ENCODE data around the gene GPR150.

Gene GPR150

GRCh38 chr5:95668216-95668615 lies 48.3 kb downstream of the GPR150 start:
- TF ChIP-seq CTCF (IDR thresholded peaks at IDR 0.05; ENCODE audit: low read length) (no peak), EZH2 (IDR thresholded peaks at IDR 0.05; ENCODE audit: borderline replicate concordance, low read length) (no peak)
- Histone ChIP-seq H3K4me1 (ENCODE audit: insufficient read depth, low read length, severe bottlenecking) (no peaks in the 10 kb centered on the region), H2AFZ (ENCODE audit: low read length) (no peak overlapping the region), H4K20me1 (ENCODE audit: insufficient read depth, low read length) (no peaks in the 10 kb centered on the region), H3K27me3 (ENCODE audit: insufficient read depth, low read length) (no peaks in the 10 kb centered on the region), H3K4me2 (ENCODE audit: low read length) (no peak overlapping the region), H3K27ac (ENCODE audit: low read depth, low read length, poor library complexity, severe bottlenecking) (no peak overlapping the region), H3K36me3 (ENCODE audit: insufficient read depth, low read length) (no peaks in the 10 kb centered on the region), H3K9me3 (ENCODE audit: low read length) (no peaks in the 10 kb centered on the region), H3K4me3 (ENCODE audit: low read depth, low read length, poor library complexity, severe bottlenecking) (no peak overlapping the region), H3K9me2 (ENCODE audit: low read depth, low read length) (no peaks in the 10 kb centered on the region), H3F3A (ENCODE audit: insufficient read depth, low read length) (no peaks in the 10 kb centered on the region), H3K79me2 (ENCODE audit: insufficient read depth, low read length) (no peaks in the 10 kb centered on the region), H3K9ac (ENCODE audit: low read length) (no peak overlapping the region)

GRCh38 chr5:95668728-95669127 lies 48.8 kb downstream of the GPR150 start:
- Histone ChIP-seq H3K4me3 (ENCODE audit: low read depth, low read length, poor library complexity, severe bottlenecking) (no peak overlapping the region), H3K27me3 (ENCODE audit: insufficient read depth, low read length) (no peaks in the 10 kb centered on the region), H4K20me1 (ENCODE audit: insufficient read depth, low read length) (no peaks in the 10 kb centered on the region), H3K79me2 (ENCODE audit: insufficient read depth, low read length) (no peaks in the 10 kb centered on the region), H3K9ac (ENCODE audit: low read length) (no peak overlapping the region), H3K9me2 (ENCODE audit: low read depth, low read length) (no peaks in the 10 kb centered on the region), H3K9me3 (ENCODE audit: low read length) (no peaks in the 10 kb centered on the region), H3K4me2 (ENCODE audit: low read length) (no peak overlapping the region), H3K36me3 (ENCODE audit: insufficient read depth, low read length) (no peaks in the 10 kb centered on the region), H3K4me1 (ENCODE audit: insufficient read depth, low read length, severe bottlenecking) (no peaks in the 10 kb centered on the region), H3K27ac (ENCODE audit: low read depth, low read length, poor library complexity, severe bottlenecking) (no peak overlapping the region), H3F3A (ENCODE audit: insufficient read depth, low read length) (no peaks in the 10 kb centered on the region), H2AFZ (ENCODE audit: low read length) (no peak overlapping the region)
- no peak for TF ChIP-seq CTCF (IDR thresholded peaks at IDR 0.05; ENCODE audit: low read length)

- Histone ChIP-seq H4K20me1 (ENCODE audit: insufficient read depth, low read length) (no peaks in the 10 kb centered on the region), H3K9me2 (ENCODE audit: low read depth, low read length) (no peaks in the 10 kb centered on the region), H3K9ac (ENCODE audit: low read length) (no peak overlapping the region), H3K4me2 (ENCODE audit: low read length) (no peak overlapping the region), H3K79me2 (ENCODE audit: insufficient read depth, low read length) (no peaks in the 10 kb centered on the region), H3K27me3 (ENCODE audit: insufficient read depth, low read length) (no peaks in the 10 kb centered on the region), H2AFZ (ENCODE audit: low read length) (no peak overlapping the region), H3K9me3 (ENCODE audit: low read length) (no peaks in the 10 kb centered on the region), H3F3A (ENCODE audit: insufficient read depth, low read length) (no peaks in the 10 kb centered on the region), H3K4me1 (ENCODE audit: insufficient read depth, low read length, severe bottlenecking) (no peaks in the 10 kb centered on the region), H3K36me3 (ENCODE audit: insufficient read depth, low read length) (no peaks in the 10 kb centered on the region), H3K27ac (ENCODE audit: low read depth, low read length, poor library complexity, severe bottlenecking) (no peak overlapping the region), H3K4me3 (ENCODE audit: low read depth, low read length, poor library complexity, severe bottlenecking) (no peak overlapping the region)
- TF ChIP-seq CTCF (IDR thresholded peaks at IDR 0.05; ENCODE audit: low read length) = no peak
- no peak for TF ChIP-seq EZH2 (IDR thresholded peaks at IDR 0.05; ENCODE audit: borderline replicate concordance, low read length)
Measured at GRCh38 chr5:95669540-95669939, 49.7 kb downstream of the GPR150 start.

All from OCI-LY1 (cell line).